HG03175 (cell line): Measurements from ENCODE around the gene ORC4.

Experiments used
- ATAC-seq: cut with Tn5 transposase; IDR thresholded peaks from one replicate; pipeline ENCODE4 v1.9.1; 2021; ENCODE audit warnings: mild to moderate bottlenecking, moderate library complexity; ENCODE audit not compliant: unreplicated experiment

ORC4 gene

DNA sequence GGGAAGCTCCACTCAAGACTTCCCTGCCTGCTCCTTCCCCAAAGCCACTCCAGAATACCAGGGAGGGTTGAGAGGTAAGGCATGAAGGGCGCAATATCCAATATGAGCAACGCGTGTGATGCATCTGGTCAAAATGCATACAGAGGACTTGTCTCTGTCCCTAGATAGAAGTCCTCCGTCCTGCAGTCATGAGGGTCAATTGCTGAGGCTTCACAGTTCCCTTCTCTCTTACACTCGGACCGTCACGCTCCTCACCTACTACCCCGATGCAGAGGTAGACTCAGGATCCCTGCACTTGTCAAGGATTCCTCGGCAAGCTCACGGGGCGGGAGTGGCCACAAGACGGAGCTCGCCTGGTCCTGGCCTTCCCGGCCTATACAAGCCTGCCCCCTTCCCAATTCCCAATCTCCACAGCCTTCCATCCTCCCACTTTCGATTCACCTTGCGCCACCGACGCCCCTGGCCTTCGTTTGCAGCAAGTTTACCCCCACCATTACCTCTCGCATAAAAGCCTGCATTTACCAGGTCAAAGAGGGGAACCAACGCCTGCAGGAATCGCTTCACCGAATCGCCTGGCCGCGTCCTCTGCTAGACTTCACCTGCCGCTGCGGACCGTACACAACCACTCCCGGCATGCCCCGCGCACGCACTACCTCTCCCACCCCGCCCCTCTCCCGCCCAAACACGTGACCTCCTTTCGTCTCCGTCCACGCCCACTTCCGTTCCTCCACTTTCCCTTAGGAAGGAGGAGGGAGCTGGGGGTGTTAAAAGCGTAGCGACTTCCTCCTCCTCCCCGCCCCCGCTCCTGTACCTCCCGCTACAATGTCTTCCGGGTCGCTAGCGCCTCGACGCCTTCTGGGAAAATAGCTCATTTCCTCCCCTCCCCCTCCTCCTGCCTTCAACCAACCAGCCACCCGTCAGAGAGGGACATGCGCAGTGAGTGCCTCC, at the start of gene ORC4:
TSS of gene ORC4 (minus strand) at position 627 of the 948 bp plus-strand sequence. CDS start 44,779 bp downstream, outside the sequence.
- peak; percentile 81 for ATAC-seq

DNA sequence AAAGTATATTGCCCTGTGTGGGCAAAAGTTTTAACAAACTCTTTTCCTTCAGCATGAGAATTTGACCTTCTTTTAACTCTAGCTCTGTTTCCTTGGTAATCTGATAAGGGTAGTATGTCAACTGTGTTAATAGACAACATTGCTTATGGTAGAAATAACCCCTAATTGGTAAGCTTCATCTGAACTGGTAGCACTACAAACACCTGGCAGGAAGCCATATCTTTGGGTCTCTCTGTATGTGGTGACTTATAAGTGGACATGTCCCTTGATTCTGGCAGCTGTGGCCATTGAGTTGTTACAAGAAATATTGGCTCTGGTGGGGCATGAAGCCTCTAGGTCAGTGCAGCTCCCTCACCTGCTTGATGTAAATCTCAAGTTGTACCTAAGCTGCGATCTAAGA, 47.3 kb upstream of the ORC4 start:
- no peak for ATAC-seq

DNA sequence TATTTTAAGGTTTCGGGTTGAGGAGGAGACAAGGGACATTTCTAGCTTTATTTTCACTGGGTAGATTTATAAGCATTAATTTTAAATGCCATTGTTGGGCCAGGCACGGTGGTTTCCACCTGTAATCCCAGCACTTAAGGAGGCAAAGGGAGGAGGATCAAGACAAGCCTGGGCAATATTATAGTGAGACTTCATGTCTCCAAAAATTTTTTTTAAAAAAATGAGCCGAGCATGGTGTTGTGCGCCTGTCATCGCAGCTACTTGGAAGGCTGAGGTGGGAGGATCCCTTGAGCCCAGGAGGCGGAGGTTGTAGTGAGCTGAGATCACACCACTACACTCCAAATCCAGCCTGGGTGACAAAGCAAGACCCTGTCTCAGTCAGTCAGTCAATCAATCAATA, 45.4 kb upstream of the ORC4 start:
- no peak for ATAC-seq

DNA sequence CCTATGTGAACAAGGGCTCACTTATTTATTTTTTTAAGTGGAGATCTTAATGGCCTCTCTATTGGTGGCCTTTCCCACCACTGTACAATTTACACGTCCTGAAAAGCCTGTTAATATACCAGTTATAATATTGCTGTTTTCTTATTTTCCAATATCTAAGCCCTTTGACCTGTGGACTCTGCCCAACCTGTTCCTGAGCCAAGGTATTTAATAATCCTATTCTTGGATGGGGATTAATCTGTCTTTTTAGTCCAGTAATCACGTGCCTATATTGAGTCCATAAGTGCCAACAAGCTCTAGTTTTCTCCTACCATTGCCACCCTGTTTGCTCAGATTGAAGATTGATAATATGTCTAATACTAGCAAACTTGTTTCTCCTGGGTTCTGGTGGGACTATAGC, 43.1 kb upstream of the ORC4 start:
- ATAC-seq, result no peak

DNA sequence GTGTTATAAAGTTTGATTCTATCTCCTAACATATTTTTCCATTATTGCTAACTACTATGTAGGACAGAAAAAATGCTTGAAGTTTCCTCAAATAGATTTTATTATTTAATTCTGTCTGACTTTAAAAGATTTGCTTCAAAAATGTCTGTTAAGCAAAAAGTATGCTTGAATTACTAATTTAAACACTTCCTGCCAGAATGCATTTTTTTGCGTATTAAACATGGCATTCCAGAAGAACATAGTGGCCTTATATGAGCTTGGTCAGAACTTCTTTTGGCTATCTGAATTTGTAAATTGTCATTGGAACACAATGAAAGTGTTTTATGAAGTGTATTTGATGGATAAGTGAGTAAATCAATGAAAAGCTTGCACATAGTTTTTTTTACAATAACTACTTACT, 38.1 kb upstream of the ORC4 start:
- ATAC-seq, result no peak

DNA sequence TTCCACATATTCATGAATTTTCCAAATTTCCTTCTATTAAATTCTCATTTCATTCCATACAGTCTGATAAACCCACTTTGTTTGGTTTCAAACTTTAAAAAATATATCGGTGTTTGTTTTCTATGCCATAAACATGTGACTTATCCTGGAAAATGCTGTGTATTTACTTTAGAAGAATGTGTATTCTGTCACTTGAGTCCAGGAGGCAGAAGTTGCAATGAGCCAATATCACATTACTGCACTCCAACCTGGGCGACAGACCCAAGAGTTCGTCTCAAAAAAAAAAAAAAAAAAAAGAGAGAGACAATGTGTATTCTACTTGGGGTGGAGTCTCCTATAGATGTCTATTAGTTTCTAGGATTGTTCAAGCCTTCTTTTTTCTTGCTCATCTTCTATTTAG, 32.1 kb upstream of the ORC4 start:
- no peak for ATAC-seq

DNA sequence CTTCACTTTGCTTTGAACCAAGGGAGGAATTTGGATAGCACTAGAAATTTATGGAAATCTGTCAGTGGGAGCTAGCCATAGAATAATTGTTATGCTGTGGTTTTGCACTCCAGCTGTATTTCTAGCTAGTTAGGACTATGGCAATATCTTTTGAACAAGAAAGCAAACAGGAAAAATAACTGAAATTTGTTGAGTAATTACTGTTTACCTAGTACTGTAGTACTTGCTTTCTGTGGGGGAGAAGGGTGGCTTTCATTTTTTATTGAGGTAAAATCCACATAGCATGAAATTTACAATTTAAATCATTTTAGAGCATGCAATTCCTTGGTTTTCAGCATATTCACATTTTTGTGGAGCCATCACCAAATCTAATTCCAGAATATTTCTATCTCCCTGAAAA, 28.7 kb upstream of the ORC4 start:
- ATAC-seq, result peak; percentile 4

DNA sequence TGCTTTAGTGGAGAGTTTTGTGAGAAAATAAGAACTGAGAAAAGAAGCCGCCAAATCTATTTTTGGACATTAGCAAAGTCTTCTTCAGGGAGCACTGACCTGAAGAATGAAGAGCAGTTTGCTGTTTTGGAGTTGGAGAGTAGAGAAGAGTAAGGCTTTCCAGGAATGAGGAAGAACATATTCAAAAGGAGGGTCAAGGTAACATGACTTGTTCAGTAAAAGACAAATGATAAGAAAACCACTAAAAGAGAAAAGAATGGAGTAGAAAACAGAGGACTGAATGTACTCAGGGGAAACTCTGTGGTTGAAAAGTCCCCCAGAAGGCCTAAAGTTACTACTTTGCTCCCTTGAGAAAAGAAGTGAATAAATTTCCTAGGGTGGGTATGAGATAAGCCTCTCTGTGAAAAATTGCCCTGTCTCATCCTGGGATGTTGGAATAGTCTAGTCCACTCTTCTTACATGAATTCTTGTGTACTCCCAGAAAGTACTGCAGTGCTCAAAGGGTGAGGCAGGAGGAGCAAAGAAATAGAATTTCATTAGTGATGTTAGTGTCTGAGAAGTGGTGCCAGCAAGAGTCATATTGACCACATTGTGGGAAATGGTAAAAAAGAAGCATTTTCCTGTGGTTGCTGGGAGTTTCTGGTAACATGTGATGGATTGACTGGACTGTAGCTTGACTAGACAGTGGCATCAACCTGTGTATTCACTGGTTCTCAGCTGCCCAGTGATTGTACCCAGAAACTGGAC, 28.1 kb upstream of the ORC4 start:
- ATAC-seq, result peak; percentile 58

DNA sequence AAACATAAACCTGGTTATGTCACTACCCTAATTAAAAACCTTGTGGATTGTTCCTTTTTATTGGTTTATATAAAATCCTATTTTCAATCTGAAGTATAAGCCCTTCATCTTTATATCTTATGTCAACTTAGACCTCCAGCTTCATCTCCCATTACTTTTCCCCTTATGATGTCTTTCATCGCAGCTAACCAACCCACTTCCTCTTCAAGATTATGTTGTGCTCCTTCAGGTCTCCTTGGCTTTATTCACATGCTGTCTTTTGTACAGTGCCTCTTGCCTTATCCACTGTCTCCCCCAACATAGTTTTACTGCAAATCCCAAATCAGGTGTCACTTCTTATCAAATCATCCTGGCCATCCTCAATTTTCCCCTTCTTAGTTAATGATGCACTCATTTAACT, 26.3 kb upstream of the ORC4 start:
- ATAC-seq, result no peak

DNA sequence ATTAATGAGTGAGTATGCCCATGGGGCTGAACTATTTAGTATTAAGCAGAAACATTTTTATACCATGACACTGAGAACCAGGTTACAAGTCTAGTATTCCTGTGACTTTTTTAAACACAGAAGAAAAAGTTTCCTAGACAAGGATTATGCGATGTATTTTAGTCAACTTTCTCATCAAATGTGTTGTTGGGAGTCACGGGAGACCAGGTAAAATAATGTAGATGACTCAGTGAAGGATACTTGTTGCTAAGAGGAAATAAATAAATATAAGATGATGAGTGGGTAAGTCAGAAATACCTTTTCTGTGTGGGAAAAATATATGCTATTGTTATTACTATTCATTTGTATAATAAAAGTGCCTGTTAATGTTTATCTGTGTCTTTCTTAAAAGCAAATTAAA, 23.8 kb upstream of the ORC4 start:
- no peak for ATAC-seq

DNA sequence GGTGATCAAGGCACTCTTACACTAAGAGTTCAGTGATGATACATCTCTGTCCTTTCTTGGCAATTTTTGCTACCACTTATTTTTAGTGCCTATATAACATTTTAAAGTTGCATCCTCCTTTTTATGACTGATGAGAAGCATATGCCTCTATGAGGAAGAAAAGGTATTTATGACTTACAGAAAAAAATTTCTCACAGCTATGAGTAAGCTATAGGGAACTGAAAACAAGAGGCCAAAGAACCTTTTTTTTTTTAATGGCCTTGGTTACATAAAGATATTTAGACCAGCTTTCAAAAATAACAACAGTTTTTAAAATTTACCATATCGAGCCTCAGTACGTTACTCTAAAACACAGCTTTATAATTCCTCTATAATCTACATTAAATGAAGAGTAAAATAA, 21.7 kb upstream of the ORC4 start:
- peak; percentile 88 for ATAC-seq

DNA sequence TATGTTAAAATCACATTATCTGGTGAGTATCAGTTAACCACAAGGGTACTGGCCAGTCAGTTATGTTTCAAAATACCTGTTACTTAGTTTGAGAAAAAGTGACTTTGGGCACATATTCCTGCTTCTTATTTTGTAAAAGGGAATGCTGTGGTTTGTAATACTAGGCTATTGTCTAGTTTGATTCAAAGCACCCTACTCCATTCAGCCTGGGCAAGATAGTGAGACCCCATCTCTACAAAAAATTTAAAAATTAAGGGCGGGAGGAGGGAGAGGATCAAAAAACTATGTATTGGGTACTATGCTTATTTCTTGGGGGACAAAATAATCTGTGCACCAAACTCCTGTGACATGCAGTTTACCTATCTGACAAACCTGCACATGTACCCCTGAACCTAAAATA, 19.2 kb upstream of the ORC4 start:
- ATAC-seq, result no peak

DNA sequence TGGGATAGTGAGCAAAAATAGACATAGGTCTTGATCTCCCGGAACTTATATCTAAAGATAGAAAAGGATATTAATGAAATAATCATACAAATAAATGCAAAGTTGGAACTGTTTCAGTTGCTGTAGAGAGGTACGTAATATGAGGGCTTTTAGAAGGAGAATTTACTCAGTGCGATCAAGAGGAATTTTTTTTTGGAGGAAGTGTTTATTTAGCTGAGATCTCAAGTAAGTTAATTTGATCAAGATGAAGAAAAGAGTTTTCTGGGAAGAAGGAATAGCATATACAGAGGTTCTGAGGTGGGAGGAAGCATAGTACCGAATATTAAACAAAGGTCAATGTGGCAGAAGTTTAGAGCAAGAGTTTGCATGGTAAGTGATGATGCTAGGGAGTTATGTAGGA, 11.7 kb upstream of the ORC4 start:
- no peak for ATAC-seq

DNA sequence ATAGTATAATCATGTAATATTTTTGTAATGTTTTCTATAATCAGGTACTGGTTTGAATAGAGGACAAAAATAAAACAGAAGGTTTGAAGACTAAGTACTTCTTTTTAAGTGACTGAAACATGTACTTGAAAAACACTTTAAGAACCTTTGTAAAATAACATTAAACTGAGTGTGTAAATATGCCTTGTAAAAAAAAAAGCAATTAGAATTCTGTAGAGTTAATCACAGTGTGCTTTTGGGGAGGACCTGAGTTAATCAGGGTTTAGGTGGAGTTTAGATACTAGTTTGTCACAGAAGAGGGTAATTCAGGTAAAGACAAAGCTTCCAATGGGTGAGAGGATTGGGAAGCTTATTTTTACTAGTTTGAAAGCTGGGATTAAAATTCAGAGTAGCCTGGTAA, 10.6 kb upstream of the ORC4 start:
- no peak for ATAC-seq

DNA sequence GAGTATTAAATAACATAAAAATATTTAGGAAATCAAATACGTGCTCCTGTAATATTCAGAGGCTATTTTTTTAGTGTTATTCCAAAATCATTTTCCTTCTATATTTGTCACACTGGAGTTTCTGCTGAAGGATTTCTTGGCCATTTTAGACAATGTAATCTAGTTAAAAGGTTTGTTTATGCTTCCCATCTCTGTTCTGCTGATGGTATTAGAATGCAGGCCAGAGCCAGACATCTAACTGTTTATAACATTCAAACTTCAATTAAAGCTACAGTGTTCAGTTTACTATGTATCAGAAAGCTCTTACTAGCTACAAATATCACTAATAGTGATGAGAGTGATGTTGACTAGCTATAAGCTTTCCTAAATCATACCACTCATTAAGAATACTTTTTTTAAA, 8.2 kb upstream of the ORC4 start:
- ATAC-seq, result no peak

DNA sequence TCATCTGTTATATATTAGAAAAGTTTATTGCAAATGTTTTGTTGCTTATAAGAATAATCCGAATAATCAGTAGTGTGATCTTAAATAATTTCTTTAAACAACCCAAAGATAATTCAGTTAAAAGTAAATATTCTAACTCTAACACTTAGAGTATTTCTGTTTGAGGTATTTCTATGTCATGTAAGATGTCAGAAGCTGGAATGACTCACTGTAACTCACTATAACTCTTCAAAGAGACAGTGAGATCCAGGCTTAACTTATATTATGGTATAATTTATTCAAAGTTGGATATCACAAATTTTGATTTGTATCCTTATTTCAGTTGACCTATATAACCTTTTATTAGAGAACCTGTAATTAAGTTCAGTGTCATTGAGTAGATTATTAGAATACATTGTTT, 7.3 kb upstream of the ORC4 start:
- no peak for ATAC-seq

DNA sequence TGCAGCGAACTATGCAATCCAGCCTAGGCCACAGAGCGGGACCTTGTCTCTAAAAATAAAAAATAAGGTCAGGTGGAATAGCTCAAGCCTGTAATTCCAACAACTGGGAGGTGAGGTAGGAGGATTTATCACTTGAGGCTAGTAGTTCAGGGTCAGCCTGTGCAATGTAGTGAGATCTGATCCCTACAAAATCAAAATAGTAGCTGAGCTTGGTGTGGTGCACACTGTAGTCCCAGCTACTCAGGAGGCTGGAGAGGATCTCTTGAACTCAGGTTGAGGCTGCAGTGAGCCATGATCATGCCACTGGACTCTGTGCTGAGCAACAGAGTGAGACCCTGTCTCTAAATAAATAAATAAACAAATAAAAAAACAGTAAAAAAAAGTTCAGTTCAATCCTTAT, 6.0 kb upstream of the ORC4 start:
- ATAC-seq, result no peak

DNA sequence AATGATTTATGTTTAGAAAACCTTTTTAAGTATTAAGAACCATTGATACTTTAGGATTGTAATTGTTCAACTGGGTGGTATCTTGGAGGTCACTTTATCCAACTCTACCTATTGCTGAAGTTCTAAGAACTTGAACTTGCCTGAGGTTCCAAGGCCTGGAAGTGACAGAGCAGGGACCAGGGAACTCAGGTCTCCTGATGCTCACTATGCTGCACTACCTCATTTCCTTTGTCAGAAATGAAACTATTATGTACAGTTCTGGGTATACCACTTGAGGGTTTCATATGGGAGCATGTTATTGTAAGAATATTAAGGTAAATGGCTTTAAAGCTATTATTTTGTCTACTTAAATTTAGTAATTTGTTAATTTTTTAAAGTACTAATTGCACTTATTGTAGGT, 3.3 kb upstream of the ORC4 start:
- peak; percentile 21 for ATAC-seq

DNA sequence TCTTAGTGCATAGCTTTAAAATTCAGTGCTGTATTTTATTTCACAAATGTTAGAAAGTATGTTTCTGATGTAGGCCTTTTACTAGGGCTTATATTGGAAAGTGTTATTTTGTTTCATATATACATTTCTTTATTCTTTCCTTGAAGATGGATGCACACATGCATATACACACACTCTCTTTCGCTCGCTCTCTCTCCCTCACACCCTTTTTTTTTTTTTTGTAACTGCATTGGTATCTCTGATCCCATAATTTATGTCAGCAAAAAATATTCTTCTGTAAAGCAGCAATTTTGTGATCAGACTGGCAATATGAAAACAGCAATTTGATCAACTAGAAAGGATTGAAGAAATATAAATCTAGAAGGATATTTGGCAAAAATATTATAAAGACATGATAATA, 2.3 kb upstream of the ORC4 start:
- no peak for ATAC-seq

DNA sequence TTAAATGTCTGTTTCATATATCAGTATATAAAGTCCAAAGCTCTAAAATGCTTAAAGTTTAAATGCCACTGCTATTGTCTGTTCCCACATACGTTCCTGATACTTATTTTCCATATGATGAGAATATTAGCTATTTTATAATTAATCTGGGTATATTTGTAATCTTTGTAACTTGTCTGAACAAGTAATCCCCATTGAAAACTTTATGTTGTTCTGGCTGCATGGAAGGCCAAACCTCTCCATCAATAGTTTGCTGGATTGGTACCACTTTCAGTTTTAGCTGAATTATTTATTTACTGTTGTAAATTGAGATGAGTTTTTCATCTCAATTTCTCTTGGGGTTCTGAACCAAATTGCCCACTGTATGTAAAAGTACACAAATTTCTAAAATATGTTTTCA, 1.8 kb upstream of the ORC4 start:
- no peak for ATAC-seq

DNA sequence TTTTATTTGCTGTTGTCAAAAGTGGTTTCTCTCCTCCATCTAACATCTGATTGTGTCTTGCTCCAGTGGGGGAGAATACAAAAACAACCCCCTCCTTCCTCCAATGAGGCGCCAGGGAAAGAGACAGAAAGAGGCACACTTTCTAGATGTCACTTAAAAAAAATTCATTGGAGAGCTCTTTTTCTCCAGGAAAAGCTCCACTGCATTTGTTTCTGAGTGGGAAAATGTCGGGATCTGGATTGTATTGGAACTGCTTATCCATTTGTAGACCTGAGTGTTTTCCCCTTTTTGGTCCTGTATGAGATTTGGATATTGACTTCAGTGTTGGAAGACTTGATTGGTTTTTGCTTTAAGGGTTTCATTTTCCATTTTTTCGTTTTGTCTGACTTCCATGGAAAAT, 1.3 kb upstream of the ORC4 start:
- ATAC-seq, result no peak
